Dermis blood vessel endothelial cell (primary cell): Measurements from ENCODE around the gene SHC2. TPM values are rescaled to one million over a fixed set of nuclear protein-coding genes. Genes with fewer than 3 reads are reported as not detected.
"Not testable (repeated sequence)": the region's sequence is repeated elsewhere in the genome, so short reads cannot be mapped to it uniquely, and the experiment has no call there.

ENCODE experiments used
- DNase-seq: peaks from one replicate; pipeline ENCODE4 v3.0.0; 2010
- total RNA-seq: library from RNA; depleted of rRNA; stranded (reverse); fragments of >200 nt; gene quantifications from 2 replicates; pipeline ENCODE4 v1.2.3, GENCODE V29; 2014

Gene SHC2
- total RNA-seq, 1 donor from 2014 or later = 8.3 TPM

DNA sequence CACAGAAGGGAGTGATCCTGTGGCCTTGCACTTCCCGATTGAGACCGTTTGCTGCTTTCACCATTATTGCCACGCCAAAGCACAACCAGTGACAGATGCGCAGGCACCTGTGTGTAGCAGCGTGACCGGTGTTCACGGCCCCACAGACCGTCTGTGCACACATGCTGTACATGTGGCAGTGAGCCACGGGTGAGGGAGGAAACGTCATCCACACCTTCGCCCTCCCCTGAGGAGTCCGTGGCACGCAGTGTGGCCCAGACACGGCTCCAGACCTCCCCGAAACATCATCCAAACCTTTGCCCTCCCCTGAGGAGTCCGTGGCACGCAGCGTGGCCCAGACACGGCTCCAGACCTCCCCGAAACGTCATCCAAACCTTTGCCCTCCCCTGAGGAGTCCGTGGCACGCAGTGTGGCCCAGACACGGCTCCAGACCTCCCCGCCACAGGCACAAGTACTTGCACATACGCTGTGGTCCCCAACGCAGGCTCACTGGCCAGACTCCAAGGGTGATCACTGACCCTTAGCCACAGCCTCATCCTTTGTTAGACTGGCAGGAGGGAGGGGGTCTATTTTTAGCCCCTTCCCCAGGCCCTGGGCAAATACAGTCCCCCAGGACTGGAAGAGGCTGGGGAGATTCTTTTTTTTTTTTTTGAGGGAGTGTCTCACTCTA lies 7.9 kb upstream of the SHC2 start:
- DNase-seq = no peak

- no peak for DNase-seq
Observed at GRCh38 chr19:467554-467953, 6.7 kb upstream of the SHC2 start.

- DNase-seq = no peak
Observed at GRCh38 chr19:465056-465816, 4.4 kb upstream of the SHC2 start.

DNA sequence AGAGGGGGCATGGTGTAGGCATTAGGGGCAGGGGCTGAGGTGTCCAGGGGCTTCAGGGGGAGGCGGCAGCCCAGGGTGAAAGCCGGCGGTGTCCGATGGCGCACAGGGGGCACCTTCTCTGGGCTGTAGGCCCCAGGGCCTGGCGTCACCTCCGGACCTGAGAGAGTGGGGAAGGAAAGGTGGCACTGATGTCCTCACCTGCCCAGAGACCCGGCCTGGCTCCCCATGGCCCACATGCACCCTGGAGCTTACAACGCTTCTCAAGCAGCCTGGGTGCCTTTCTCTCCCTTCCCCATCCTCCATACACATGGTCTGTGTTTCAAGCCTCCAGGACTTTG lies 3.3 kb upstream of the SHC2 start:
- DNase-seq = no peak

DNA sequence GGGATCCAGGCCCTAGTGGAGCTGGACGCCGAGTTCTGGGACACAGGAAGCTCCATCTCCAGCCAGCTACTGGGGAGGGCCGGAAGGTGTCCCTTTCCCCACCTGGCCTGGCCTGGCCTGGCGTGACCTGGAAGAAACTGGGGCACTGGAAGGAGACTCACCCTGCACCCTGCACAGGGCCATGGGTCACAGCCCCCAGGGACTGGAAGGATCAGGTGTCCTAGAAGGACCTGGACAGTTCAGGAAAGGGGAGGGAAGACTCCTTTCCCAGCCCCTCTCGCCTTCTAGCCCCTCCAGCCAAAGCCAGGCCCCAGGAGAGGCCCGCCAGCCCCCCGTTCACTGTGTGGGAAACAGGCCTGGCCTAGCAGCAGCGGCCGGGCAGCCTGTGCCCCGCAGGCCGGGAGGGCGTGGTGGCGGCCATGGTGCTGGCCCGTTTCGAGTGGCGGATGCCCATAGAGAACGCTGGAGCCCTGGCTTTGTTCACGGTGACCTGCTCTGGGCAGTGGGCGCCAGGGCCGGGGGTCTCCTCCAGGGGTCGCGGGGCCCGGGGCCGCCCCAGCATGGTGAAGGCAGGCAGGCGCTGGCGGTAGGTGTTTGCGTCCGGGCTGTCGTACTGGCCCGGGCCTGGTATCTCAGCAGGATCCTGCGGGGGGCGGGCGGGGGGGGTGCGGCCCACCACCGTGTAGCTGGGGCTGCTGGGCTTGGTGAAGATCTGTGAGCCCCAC lies 2.8 kb upstream of the SHC2 start:
- no peak for DNase-seq

- no peak for DNase-seq
Observed at GRCh38 chr19:461721-462551, 1.1 kb upstream of the SHC2 start.

DNA sequence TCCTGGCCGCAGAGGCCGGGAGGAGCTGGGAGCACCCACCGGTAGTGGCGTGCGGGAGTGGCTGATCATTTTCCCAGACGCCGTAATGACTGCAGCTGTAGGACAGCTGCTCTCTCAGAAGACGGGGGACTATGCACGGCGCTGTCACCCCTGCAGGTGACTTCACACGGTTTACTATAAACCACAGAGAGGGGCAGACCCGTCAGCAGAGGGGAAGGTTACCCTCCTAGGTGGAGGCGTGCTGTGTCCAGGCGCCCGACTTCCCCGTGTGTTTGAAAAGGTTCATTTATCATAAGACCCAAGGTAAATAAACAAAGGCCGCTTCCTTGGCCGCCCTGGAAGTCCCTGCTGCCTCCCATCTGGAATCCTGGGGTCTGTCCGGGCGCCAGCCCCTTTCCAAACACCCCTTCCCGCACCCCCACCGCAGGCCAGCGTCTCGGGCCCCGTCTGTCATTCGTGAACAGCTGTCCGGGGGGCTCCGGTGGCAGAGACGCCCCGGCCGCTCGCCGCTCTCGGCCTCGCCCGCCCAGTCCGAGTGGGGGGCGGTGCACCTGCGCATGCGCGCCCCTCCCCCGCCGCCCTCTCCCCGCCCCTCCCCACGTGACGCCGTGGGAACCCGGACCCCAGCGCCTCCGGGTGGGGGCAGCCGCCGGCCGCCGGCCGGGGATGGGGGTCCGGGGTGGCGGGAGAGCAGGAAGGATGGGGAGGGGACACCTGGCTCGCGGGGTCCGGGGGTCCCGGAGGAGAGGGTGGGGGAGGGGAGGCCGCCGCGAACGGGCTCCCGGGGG lies 915 bp downstream of the SHC2 start:
- DNase-seq = peak; percentile 59

GRCh38 chr19:458091-459042 lies 2.5 kb downstream of the SHC2 start:
- no peak for DNase-seq

DNA sequence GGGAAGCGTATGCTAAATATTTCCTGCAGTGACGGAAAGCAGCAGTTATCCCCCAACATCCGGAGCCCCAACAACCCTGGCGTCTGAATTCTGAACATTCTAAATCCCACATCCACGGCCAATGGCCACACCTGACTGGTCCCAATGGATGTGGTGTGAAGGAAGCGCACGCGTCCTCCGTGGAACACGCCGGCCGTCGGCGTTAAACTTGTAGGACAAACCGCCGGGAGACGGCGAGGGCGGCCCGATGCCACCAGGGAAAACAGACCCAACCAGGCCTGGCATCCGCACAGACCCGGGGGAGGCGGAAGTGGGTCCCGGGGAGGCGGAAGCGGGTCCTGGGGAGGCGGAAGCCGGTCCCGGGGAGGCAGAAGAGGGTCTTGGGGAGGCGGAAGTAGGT lies 3.2 kb downstream of the SHC2 start:
- DNase-seq = no peak

DNA sequence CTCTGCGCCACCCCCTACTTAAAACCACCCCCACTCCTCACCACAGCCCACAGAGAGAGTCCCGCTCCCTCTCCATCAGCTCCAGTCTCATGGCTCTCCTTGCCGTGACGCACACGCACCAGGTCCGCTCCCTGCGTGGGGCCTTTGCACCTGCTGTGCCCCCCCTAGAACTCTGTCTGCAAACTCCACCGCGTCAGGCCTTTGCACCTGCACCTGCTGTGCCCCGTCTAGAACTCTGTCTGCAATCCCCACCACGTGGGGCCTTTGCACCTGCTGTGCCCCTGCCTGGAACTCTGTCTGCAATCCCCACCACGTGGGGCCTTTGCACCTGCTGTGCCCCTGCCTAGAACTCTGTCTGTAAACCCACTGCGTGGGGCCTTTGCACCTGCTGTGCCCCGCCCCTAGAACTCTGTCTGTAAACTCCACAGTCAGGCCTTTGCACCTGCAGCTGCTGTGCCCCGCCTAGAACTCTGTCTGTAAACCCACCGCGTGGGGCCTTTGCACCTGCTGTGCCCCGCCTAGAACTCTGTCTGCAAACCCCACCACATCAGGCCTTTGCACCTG lies 4.2 kb downstream of the SHC2 start:
- DNase-seq = no peak

- DNase-seq = no peak
Observed at GRCh38 chr19:455851-456546, 4.8 kb downstream of the SHC2 start.

DNA sequence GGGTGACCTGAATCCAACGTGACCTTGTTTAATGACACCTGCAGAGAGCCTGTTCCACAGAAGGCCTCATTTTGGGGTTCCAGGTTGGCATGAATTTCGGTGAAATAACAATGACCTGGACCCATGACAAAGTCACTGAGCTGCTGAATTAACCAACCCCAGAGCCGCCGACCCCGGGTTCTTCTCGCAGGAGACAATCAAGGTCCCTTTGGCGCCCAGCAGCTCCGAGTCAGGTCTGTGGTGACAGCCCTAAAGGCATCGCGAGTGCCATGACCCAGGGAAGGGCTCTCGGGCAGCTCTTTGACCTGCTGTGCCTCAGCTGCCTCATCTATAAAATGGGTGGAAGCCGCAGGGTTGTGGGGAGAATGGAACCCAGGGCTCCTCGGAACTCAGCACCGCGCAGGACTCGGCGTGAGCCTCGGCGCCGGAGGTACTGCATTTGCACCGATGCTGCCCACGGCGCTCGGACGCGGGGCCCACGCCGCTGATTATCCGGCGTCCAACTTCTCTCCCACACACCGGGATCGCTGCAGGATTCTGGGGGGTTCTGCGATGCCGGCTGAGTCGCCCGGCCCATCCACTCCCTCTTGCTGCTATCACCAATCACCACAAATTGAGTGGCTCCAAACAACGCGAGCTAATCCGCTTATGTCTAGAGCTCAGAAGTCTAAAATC lies 5.7 kb downstream of the SHC2 start:
- DNase-seq = no peak

- DNase-seq = no peak
Observed at GRCh38 chr19:453606-454005, 7.2 kb downstream of the SHC2 start.

DNA sequence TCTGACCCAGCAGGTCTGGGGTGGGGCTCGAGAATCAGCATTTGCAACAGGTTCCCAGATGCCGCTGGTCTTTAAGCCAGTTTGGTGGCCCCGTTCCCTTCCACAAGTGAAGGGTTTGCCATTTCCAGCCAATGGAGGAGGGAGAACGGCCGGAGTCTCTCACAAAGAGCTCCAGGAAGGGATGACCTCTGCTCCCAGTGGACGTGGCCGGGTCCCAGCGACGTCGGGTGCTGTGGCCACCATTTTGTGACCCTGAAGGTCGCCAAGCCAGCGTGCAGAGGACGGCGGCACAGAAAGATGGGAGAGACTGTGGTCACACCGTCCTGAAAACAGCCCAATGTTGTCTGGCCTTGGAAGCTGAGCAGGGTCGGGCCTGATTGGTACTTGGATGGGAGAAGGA lies 8.0 kb downstream of the SHC2 start:
- DNase-seq = no peak

- DNase-seq = not testable (repeated sequence)
Observed at GRCh38 chr19:450912-451481, 9.8 kb downstream of the SHC2 start.

- no peak for DNase-seq
Observed at GRCh38 chr19:449916-450315, 10.9 kb downstream of the SHC2 start.

DNA sequence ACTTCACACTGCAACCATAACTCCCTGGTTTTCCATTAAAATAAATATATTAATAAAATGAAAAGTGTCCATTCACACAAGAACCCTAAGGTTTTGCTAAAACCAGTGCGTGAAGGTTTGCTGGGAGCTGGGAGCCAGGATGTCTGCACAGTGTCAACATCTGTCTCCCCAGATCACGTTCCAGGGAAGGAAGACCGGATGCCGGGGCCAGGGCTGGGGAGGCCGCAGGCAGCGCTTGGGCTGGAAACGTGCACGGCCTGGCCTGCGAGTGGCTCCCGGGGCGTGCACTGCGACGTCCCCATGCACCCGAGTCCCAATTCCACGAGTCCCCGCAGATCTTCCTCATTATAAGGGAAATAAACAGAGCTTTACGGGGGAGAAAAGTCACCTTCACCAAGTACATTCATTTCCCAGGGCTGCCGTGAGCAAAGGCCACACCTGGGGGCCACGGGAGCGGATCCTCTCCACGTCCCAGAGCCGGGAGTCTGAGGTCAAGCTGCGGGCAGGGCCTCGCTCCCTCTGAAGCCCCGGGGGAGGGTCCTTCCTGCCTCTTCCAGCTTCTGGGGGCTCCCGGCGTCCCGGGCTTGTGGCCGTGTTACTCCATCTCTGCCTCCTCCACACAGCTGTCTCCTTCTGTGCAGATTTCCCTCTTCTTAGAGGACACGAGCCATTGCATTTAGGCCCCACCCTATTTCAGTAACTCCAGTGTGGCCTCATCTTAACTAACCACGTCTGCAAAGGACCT lies 12.8 kb downstream of the SHC2 start:
- no peak for DNase-seq

GRCh38 chr19:447064-447426 lies 13.8 kb downstream of the SHC2 start:
- DNase-seq = no peak
